GM15510 (cell line): ENCODE data around the gene CEP57.

ENCODE experiments used
- POLR2A ChIP-seq: IDR thresholded peaks from 3 replicates; pipeline ENCODE4 v1.6.1; 2011; ENCODE audit warnings: borderline replicate concordance; ENCODE audit not compliant: insufficient read length; ENCODE audit errors: extremely low read depth

The CEP57 gene

DNA sequence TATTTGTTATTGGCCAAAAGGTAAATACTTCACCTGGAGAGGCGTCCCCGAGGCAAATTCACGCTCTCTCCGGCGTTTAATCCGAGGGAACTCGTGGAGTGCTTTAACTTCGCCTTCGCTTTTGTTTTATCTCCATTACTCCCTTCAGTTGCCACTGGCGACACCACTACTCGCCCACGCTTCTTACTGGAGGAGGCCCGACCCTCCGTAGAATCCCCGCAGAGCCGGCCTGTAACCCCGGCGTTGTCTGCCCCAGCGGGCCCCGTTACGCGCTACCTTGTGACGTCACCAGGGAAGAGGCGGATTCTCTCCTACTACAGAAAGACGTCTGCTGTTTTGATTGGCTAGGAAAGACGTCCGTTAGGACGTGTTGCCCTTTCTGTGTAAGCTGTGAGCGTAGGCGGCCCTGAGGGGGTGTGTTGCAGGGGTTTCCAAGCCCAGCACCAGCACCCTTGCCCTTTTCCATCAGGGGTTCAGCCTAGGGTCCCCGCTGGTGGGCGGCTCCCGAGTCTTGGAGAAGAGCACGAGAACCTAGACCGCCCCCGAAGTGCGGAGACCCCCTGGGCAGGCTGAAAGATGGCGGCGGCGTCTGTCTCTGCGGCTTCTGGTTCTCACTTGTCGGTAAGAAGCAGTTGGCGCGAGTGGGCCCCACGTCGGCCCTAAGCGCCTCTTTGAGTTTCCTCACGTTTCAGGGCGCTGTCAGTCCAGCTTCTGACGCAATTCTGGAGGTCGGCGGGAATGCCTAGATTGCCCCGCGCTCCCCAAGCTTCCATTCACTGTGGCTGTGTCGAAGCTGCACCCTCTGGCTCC lies at the start of gene CEP57:
Gene CEP57, plus strand, starts transcription at position 376 of the 810 bp plus-strand sequence. Its CDS starts 201 bp downstream, at position 577.
- TF ChIP-seq POLR2A: peak; percentile 55

DNA sequence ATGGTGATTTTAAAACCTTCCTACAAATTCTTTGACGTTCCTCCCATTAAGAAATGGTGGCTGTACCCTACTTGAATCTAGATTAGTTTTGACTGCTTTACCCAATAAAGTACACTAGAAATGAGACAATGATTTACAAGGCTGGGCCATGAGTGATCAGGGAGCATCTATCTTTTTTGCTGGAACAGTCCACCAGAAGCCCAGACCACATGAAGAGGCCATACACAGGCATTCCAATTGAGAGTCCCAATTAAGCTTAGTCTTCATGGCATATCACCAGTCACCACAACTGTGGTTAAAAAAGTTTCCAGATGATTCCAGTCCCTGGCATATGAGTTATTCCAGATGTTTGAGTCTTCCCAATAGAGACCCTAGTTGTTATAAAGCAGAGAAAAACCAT lies 40.2 kb upstream of the CEP57 start:
- TF ChIP-seq POLR2A: no peak

DNA sequence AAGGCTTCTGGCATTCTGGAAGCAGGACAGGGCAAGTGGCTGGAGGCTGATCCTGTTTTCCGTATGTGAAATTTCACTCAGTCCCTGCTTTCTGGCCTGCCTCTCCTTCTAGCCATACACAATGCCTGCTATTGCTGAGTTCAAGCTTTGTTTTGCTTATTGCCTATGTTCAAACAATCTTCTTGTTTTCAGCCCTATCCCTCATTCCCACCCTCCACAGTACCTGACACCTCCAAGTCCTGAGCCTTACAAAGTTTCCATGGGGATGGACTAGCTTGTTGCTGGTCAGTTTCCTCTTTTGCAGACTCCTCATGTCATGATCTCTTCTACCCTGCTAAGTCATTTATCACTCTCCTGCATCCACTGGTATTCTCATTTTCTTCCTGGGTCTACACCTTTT lies 38.8 kb upstream of the CEP57 start:
- TF ChIP-seq POLR2A: no peak

GRCh38 chr11:95760941-95761340 lies 29.4 kb upstream of the CEP57 start:
- TF ChIP-seq POLR2A: no peak

DNA sequence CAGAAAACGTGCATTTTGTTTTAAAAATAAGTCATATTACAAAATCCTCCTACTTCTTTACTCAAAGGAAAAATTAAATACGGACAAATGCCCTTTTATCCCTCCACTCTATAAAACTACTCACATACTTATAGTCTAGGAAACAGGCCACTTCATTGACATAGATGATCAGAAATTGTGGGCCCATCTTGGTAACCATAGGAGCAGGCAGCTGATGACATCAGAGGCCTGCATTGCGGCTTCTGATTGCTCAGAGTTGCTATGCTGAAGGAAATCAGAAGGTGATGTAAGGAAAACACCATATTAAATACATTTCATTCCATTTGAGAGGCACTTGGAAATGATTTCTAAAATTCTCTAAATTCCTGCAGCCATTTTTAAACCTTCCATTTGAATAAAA lies 27.8 kb upstream of the CEP57 start:
- no peak for TF ChIP-seq POLR2A

DNA sequence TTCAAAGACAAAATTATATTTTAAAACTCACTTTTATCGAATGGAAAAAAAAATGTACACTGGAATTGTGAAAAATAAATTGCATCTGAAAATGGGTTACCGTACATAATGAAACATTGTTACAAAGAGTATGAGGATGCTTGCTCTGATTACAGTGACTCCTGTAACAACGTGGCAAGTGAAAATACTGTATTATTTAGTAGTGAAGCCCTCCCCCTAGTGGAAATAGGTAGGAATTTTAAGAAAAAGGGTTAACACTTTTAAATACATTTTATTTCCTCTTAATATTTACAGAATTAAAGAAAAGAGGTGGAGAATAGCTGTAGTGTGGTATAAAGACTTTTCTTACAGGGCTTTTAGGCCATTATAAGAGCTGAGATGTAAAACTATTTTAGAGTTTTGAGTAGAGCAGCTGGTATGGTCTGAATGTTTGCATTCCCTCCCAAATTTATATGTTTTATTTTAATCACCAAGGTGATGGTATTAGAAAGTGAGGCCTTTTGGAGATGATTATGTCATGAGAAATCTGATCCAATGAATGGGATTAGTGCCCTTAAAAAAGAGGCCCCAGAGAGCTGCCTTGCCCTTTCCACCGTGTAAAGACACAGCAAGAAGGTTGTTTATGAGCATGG lies 25.9 kb upstream of the CEP57 start:
- no peak for TF ChIP-seq POLR2A

GRCh38 chr11:95766701-95767100 lies 23.6 kb upstream of the CEP57 start:
- TF ChIP-seq POLR2A: no peak

DNA sequence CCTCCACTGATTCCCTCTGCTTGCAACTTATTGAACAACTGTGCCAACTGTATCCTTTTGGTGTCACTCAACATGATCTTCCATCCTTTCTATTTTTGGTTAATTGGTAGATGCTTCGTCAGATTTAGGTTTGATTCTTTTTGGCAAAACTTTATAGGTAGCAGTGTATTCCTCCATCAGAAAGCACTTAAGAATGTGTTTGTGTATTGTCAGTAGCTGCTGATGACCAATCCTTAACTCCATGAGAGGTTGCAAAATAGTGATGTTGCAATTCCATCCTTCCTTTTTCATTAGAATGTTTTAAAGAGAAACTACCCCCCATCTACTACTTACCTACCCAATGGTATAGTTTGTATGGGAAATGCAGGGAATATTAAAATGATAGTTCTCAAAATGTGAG lies 22.8 kb upstream of the CEP57 start:
- no peak for TF ChIP-seq POLR2A

GRCh38 chr11:95768521-95768920 lies 21.8 kb upstream of the CEP57 start:
- TF ChIP-seq POLR2A: no peak

DNA sequence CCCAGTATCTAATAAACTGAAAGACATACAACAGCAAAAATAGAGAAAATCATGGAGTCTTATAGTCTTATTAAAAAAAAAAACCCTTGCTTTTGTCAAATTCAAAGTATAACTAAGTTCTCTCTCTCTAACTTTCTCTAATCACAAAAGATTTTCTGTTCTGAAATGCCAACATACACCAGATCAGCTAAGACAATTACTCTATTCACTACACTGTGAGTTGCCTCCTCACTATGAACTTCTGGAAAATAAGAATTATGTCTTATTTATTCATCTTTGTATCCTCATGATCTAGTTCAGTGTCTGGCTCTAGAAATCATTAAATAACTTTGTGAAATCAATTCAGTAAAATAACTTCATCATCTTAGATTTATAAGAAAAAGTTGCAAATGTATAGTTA lies 13.4 kb upstream of the CEP57 start:
- TF ChIP-seq POLR2A: no peak

GRCh38 chr11:95778699-95779098 lies 11.6 kb upstream of the CEP57 start:
- TF ChIP-seq POLR2A: no peak

GRCh38 chr11:95780544-95780943 lies 9.8 kb upstream of the CEP57 start:
- no peak for TF ChIP-seq POLR2A

GRCh38 chr11:95788921-95789505 lies 1.3 kb upstream of the CEP57 start:
- no peak for TF ChIP-seq POLR2A

- TF ChIP-seq POLR2A: peak; percentile 80
These were observed 684 bp upstream of the CEP57 start, which contains the start of gene FAM76B for GRCh38 chr11:95789506-95790122. Gene FAM76B, minus strand, starts transcription at chr11:95789782. Its CDS starts 304 bp downstream, at chr11:95789478.
